ENCODE data around the gene MYH7B.
A peak's percentile ranks its signal among the peaks of the same experiment; 100 is the strongest.

The MYH7B gene
- 0.07 to 4.4 (median 0.24) reads per million in 17 experiments for total RNA-seq

- peak; percentile 96 to 98 (median 98) for DNase-seq
Observed at GRCh38 chr20:34955231-34956040, at the start of gene MYH7B, which contains the start of gene GSS. MYH7B (plus strand) TSS chr20:34955868; CDS start chr20:34978006, 22,138 bp downstream. GSS (minus strand) TSS chr20:34955806; CDS start chr20:34951852, 3,954 bp downstream.

GRCh38 chr20:34907616-34908469, 47.8 kb upstream of the MYH7B start:
- DNase-seq: peak; percentile 32 to 63 (median 59)

GRCh38 chr20:34915131-34915530, 40.5 kb upstream of the MYH7B start:
- DNase-seq: no peak

- no peak for DNase-seq
Observed at GRCh38 chr20:34915749-34916455, 39.8 kb upstream of the MYH7B start.

GRCh38 chr20:34916774-34917354, 38.8 kb upstream of the MYH7B start:
- no peak for DNase-seq

- no peak for DNase-seq
Observed at GRCh38 chr20:34920055-34920454, 35.6 kb upstream of the MYH7B start.

- DNase-seq: no peak
Observed at GRCh38 chr20:34921436-34921835, 34.2 kb upstream of the MYH7B start.

- DNase-seq: no peak
Observed at GRCh38 chr20:34922654-34923381, 32.9 kb upstream of the MYH7B start.

- no peak for DNase-seq
Observed at GRCh38 chr20:34923414-34923813, 32.3 kb upstream of the MYH7B start.

GRCh38 chr20:34925341-34925740, 30.3 kb upstream of the MYH7B start:
- no peak for DNase-seq

GRCh38 chr20:34925981-34926380, 29.7 kb upstream of the MYH7B start:
- DNase-seq: no peak

GRCh38 chr20:34926581-34926980, 29.1 kb upstream of the MYH7B start:
- DNase-seq: no peak

GRCh38 chr20:34927736-34928135, 27.9 kb upstream of the MYH7B start:
- DNase-seq: no peak

GRCh38 chr20:34928411-34928810, 27.3 kb upstream of the MYH7B start:
- DNase-seq: no peak

- DNase-seq: no peak
Observed at GRCh38 chr20:34931771-34932170, 23.9 kb upstream of the MYH7B start.

GRCh38 chr20:34938466-34939163, 17.1 kb upstream of the MYH7B start:
- peak; percentile 82 to 93 (median 93) for DNase-seq

GRCh38 chr20:34940081-34940481, 15.6 kb upstream of the MYH7B start:
- DNase-seq: peak; percentile 15 to 59 (median 54)

- DNase-seq: peak; percentile 67 to 89 (median 78)
Observed at GRCh38 chr20:34941226-34941625, 14.4 kb upstream of the MYH7B start.

- no peak for DNase-seq
Observed at GRCh38 chr20:34942301-34942700, 13.4 kb upstream of the MYH7B start.

GRCh38 chr20:34943808-34944567, 11.7 kb upstream of the MYH7B start:
- peak in 2 of 4 experiments; percentile 4 to 15 for DNase-seq
